Prostate gland (tissue), 2 donors: ENCODE results near the gene MIS12. TPM values are rescaled to one million over a fixed set of nuclear protein-coding genes. Genes with fewer than 3 reads are reported as not detected.
A peak's percentile ranks its signal among the peaks of the same experiment; 100 is the strongest.

Experiments used
- DNase-seq: peaks from one replicate; pipeline ENCODE4 v3.0.0-alpha.2; 2019; ENCODE audit warnings: low spot score
- H3K27ac ChIP-seq, 2 donors: fragments of 200-600 bp; sonication (generic); 2 replicates each; pipeline ENCODE4 v1.5.1; 2017 to 2019
- H3K27me3 ChIP-seq: fragments of 200-600 bp; sonication (generic); replicated peaks from 2 replicates; pipeline ENCODE4 v1.5.1; 2019; ENCODE audit not compliant: insufficient read depth
- H3K36me3 ChIP-seq, 2 donors: fragments of 200-600 bp; sonication (generic); 1 replicate in 1 of 2; 2 replicates in 1 of 2; pipeline versions ENCODE4 v1.5.1 to v1.8.1; 2017 to 2019
- H3K4me1 ChIP-seq: fragments of 200-600 bp; sonication (generic); replicated peaks from 2 replicates; pipeline ENCODE4 v1.5.1; 2019
- H3K4me3 ChIP-seq, 2 donors: fragments of 200-600 bp; sonication (generic); 2 replicates each; pipeline ENCODE4 v1.5.1; 2017 to 2019
- H3K9me3 ChIP-seq: fragments of 200-600 bp; sonication (generic); 2 replicates; pipeline ENCODE4 v1.5.1; 2017
- POLR2A ChIP-seq: fragments of 450-650 bp; IDR thresholded peaks from one replicate; pipeline ENCODE4 v1.6.1; 2016; ENCODE audit warnings: antibody characterized with exemption, mild to moderate bottlenecking
- POLR2AphosphoS5 ChIP-seq: sonication (generic); formaldehyde crosslinking; IDR thresholded peaks from one replicate; pipeline ENCODE4 v1.6.1; 2017; ENCODE audit warnings: antibody characterized with exemption
- WGBS: methylation state at CpG from one replicate; pipeline ENCODE4 v1.1.5; 2018; 5-methylcytosine and 5-hydroxymethylcytosine counted together
- intact Hi-C: fragments of 100-400 bp; cut with DNase I; formaldehyde crosslinking; loops from one replicate; pipeline ENCODE4 v1.14.2; 2022
- total RNA-seq, 2 donors: library from RNA; depleted of rRNA; stranded (reverse); fragments of >200 nt; gene quantifications; one replicate each; pipeline ENCODE4 v1.1.0, GENCODE V29; 2016
- TF ChIP-seq, protein P1 (sequence below), 4 experiments: fragments of 200-600 bp in 2 of 4; fragments of 450-650 bp in 2 of 4; sonication (generic) in 2 of 4; IDR thresholded peaks; 1 replicate in 3 of 4; 2 replicates in 1 of 4; pipeline ENCODE4 v1.5.1; 2016 to 2019; ENCODE audit warnings: antibody characterized with exemption in 4 of 4, mild to moderate bottlenecking in 2 of 4, moderate library complexity in 2 of 4

MIS12 gene
- total RNA-seq, 2 donors from 2014 or later, result 7.9 to 18.7 TPM

DNA sequence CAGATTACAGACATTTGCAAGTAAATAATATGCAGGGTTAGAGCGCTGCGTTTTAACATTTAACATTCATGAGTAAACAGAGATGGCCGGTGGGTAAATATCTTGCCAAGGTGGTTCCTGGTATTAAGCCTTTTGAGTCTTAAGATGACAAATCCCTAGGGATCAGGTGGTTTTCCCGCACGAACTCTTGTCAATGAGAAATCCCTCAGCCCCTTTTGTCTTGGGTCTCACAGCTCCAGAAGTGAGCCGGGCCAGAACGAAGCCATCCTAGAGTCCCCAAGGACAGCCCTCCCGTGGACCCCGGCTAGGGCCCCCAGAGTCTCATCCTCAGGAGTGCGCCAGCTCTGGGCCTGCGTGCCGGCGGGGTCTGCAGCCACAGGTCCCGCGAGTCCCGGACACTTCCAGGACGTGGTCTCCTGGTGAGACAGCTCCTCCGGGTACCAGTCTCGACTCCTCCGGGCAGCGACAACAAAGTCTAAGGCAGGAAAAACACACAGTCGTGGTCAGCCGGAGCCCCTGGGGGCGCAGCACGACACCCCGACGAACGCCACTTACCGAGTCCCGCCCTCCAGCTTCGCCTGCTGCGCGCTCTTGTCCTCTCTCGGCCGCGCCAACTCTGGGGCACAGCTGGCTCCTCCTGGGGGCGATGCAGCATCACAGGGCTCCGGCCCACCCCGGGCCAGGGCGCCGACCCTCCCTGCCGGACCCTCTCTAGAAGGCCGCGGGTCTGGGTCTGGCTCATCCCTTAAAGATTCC is 13.3 kb downstream of the MIS12 start:
- TF ChIP-seq POLR2A, result no peak
- TF ChIP-seq, protein P1, sequence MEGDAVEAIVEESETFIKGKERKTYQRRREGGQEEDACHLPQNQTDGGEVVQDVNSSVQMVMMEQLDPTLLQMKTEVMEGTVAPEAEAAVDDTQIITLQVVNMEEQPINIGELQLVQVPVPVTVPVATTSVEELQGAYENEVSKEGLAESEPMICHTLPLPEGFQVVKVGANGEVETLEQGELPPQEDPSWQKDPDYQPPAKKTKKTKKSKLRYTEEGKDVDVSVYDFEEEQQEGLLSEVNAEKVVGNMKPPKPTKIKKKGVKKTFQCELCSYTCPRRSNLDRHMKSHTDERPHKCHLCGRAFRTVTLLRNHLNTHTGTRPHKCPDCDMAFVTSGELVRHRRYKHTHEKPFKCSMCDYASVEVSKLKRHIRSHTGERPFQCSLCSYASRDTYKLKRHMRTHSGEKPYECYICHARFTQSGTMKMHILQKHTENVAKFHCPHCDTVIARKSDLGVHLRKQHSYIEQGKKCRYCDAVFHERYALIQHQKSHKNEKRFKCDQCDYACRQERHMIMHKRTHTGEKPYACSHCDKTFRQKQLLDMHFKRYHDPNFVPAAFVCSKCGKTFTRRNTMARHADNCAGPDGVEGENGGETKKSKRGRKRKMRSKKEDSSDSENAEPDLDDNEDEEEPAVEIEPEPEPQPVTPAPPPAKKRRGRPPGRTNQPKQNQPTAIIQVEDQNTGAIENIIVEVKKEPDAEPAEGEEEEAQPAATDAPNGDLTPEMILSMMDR (IDR thresholded peaks at IDR 0.05), result no peak
- no peak for TF ChIP-seq POLR2AphosphoS5
- H3K27me3 ChIP-seq, result no peaks in the 10 kb centered on the region
- no peak overlapping the region for H3K27ac ChIP-seq
- intact Hi-C loops, result no loop called here
- no peaks in the 10 kb centered on the region for H3K4me1 ChIP-seq
- 16% methylated on average over 43 of the region's 44 CpGs for WGBS
- no peaks in the 10 kb centered on the region for H3K36me3 ChIP-seq
- DNase-seq, result no peak
- peak overlapping the region; percentile 41 to 43 for H3K4me3 ChIP-seq
- H3K9me3 ChIP-seq, result no peaks in the 10 kb centered on the region

DNA sequence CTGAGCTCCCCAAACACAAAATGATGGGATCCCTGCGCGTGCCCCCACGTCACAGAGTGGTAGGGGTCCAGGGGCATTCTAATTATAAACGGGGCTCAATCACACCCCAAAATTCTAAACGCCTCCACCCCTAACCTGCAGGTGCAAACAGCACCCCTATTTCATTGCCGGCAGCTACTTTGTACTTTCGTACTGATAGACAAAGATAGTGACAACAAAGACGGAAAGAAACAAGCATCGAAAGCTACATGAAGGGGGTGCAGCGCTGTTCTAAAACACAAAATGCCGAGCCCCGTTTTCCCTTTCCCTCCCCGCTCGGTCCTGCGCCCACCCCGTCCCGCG is 13.9 kb downstream of the MIS12 start:
- 5% methylated on average over 18 of the region's 18 CpGs for WGBS

DNA sequence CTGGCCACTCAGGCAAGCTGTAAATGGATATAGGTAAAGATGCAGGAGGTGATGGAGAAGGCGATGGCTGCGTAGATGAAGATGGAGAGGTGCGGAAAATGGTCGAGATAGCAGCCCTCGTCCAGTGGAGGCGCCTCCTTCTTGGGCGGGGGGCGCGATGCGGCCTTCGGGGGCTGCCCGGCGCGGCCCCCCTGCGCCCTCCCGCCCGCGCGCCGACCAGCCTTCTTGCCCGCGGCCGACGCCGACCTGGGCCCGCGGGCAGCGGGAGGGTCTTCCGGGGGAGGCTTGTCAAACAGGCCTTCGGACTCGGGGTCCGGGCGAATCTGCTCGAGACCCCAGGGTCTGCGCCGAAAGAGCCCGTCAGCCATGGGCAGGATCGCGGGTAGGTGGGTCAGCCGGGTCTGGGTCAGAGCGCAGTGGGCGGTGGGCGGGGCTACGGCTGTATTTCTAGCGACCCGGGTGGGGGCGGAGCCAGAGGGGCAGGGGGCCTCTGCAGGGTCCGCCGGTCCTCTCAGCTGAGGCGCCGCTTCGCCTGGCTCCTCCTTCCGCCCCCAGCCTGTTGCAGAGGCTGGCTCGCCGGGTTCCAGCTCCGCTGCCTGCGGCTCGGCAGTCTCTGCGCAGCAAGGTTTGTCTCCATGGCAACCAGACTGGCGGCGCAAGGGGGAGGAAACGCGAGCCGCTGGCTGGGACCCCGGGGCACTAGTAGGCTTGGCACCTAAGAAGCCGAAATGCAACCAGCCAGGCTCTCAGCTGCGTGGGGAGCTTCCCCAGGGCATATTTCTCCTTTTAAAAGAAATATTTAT is 14.4 kb downstream of the MIS12 start:
- no peaks in the 10 kb centered on the region for H3K4me1 ChIP-seq
- intact Hi-C loops, result no loop called here
- H3K9me3 ChIP-seq, result no peaks in the 10 kb centered on the region
- 6% methylated on average over 66 of the region's 67 CpGs for WGBS
- TF ChIP-seq POLR2AphosphoS5 (no peak), POLR2A (no peak)
- TF ChIP-seq, protein P1 (IDR thresholded peaks at IDR 0.05), result no peak
- peak overlapping the region; percentile 41 to 43 for H3K4me3 ChIP-seq
- H3K27me3 ChIP-seq, result no peaks in the 10 kb centered on the region
- peak; percentile 21 for DNase-seq
- H3K36me3 ChIP-seq, result no peaks in the 10 kb centered on the region
- H3K27ac ChIP-seq, result peak overlapping the region; percentile 28 to 34

More for the DNA sequence above, 13.9 kb downstream of the MIS12 start:
- Histone ChIP-seq H3K36me3 (no peaks in the 10 kb centered on the region), H3K4me1 (no peaks in the 10 kb centered on the region), H3K4me3 (peak overlapping the region; percentile 41 to 43), H3K27ac (peak overlapping the region; percentile 28 to 34), H3K9me3 (no peaks in the 10 kb centered on the region), H3K27me3 (no peaks in the 10 kb centered on the region)
- TF ChIP-seq, protein P1 (IDR thresholded peaks at IDR 0.05), result no peak
- no peak for TF ChIP-seq POLR2AphosphoS5
- intact Hi-C loops, result no loop called here
- DNase-seq, result no peak

DNA sequence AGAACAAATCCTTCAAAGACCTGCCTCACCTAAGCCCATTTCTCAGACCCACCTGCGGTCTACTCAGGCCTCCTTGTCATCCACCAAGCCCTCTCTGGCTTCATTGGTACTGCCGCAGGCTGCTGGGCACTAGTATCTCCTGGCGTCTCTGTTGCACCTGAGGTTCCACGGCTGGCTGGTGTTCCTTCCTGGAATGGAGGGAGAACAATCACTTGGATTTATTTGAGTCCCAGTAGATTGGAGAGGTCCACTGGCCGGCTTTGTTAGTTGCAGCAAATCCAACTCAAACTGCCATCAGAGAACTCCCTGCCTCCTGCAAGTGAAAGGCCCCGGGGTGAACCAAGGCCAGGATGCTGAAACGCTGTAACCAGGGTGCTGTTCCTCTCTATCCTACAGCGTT is 15.3 kb downstream of the MIS12 start:
- intact Hi-C loops, result no loop called here

More for the DNA sequence above, 15.3 kb downstream of the MIS12 start:
- H3K9me3 ChIP-seq, result no peaks in the 10 kb centered on the region
- DNase-seq, result no peak
- no peaks in the 10 kb centered on the region for H3K36me3 ChIP-seq
- H3K27ac ChIP-seq, result no peak overlapping the region
- no peaks in the 10 kb centered on the region for H3K4me1 ChIP-seq
- 82% methylated on average over 8 of the region's 8 CpGs for WGBS
- H3K27me3 ChIP-seq, result no peaks in the 10 kb centered on the region
- no peak overlapping the region for H3K4me3 ChIP-seq
- TF ChIP-seq POLR2AphosphoS5, result no peak
- TF ChIP-seq, protein P1 (IDR thresholded peaks at IDR 0.05), result no peak
- TF ChIP-seq POLR2A, result no peak
